H9 (cell line): ENCODE measurements around the gene SPRYD3. TPM values are rescaled to one million over a fixed set of nuclear protein-coding genes. Genes with fewer than 3 reads are reported as not detected.

ENCODE experiments used
- DNase-seq: peaks from one replicate; pipeline ENCODE4 v3.0.0-alpha.2; 2017
- H2AFZ ChIP-seq: one replicate; pipeline ENCODE4 v1.6.1; 2013; ENCODE audit warnings: mild to moderate bottlenecking, low read length, control low read depth, moderate library complexity
- H2AK5ac ChIP-seq: 2 replicates; pipeline ENCODE4 v1.6.1; 2013; ENCODE audit warnings: low read length, control low read depth, mixed read lengths; ENCODE audit not compliant: insufficient read length
- H2BK120ac ChIP-seq: one replicate; pipeline ENCODE4 v1.6.1; 2013; ENCODE audit warnings: low read depth, mild to moderate bottlenecking, low read length, control low read depth, inconsistent platforms; ENCODE audit not compliant: poor library complexity, severe bottlenecking
- H2BK12ac ChIP-seq: 2 replicates; pipeline ENCODE4 v1.6.1; 2013; ENCODE audit warnings: low read length, control low read depth, mixed read lengths, low read depth; ENCODE audit not compliant: insufficient read length
- H2BK15ac ChIP-seq: 2 replicates; pipeline ENCODE4 v1.6.1; 2013; ENCODE audit warnings: low read depth, low read length, control low read depth
- H2BK20ac ChIP-seq: one replicate; pipeline ENCODE4 v1.6.1; 2013; ENCODE audit warnings: low read depth, mild to moderate bottlenecking, low read length, control low read depth, inconsistent platforms; ENCODE audit not compliant: poor library complexity, severe bottlenecking
- H2BK5ac ChIP-seq: 2 replicates; pipeline ENCODE4 v1.6.1; 2013; ENCODE audit warnings: low read length, control low read depth, mixed read lengths; ENCODE audit not compliant: insufficient read length
- H3K14ac ChIP-seq: 2 replicates; pipeline ENCODE4 v1.6.1; 2013; ENCODE audit warnings: low read length, control low read depth; ENCODE audit not compliant: insufficient read depth
- H3K18ac ChIP-seq: 2 replicates; pipeline ENCODE4 v1.6.1; 2013; ENCODE audit warnings: low read depth, mild to moderate bottlenecking, mixed read lengths, low read length, control low read depth; ENCODE audit not compliant: insufficient read length
- H3K23ac ChIP-seq: 2 replicates; pipeline ENCODE4 v1.6.1; 2013; ENCODE audit warnings: low read length, control low read depth, mixed read lengths, low read depth; ENCODE audit not compliant: insufficient read length
- H3K23me2 ChIP-seq: 2 replicates; pipeline ENCODE4 v1.6.1; 2013; ENCODE audit warnings: low read depth, mild to moderate bottlenecking, mixed read lengths, low read length, control low read depth; ENCODE audit not compliant: insufficient read length, poor library complexity, severe bottlenecking
- H3K27ac ChIP-seq: 2 replicates; pipeline ENCODE4 v1.5.1; 2013; ENCODE audit warnings: low read length, control low read depth, mixed read lengths, low read depth; ENCODE audit not compliant: insufficient read length
- H3K27me3 ChIP-seq: 2 replicates; pipeline ENCODE4 v1.6.1; 2013; ENCODE audit warnings: low read length, control low read depth, inconsistent platforms; ENCODE audit not compliant: insufficient read depth
- H3K4ac ChIP-seq: 2 replicates; pipeline ENCODE4 v1.6.1; 2013; ENCODE audit warnings: low read depth, mild to moderate bottlenecking, control low read depth, inconsistent platforms, low read length, moderate library complexity
- H3K4me1 ChIP-seq: 2 replicates; pipeline ENCODE4 v1.6.1; 2013; ENCODE audit warnings: low read length, control low read depth, inconsistent platforms; ENCODE audit not compliant: insufficient read depth
- H3K4me2 ChIP-seq: 2 replicates; pipeline ENCODE4 v1.6.1; 2013; ENCODE audit warnings: low read length, control low read depth, mixed read lengths; ENCODE audit not compliant: insufficient read length, insufficient read depth
- H3K56ac ChIP-seq: 2 replicates; pipeline ENCODE4 v1.6.1; 2013; ENCODE audit warnings: low read depth, mild to moderate bottlenecking, mixed read lengths, low read length, control low read depth; ENCODE audit not compliant: insufficient read length
- H3K79me1 ChIP-seq: 2 replicates; pipeline ENCODE4 v1.6.1; 2013; ENCODE audit warnings: low read depth, mild to moderate bottlenecking, moderate library complexity, low read length, control low read depth, inconsistent platforms; ENCODE audit not compliant: insufficient read depth, poor library complexity, severe bottlenecking
- H3K79me2 ChIP-seq: 2 replicates; pipeline ENCODE4 v1.6.1; 2013; ENCODE audit warnings: low read length, control low read depth, inconsistent platforms; ENCODE audit not compliant: insufficient read depth
- H3K9ac ChIP-seq: 2 replicates; pipeline ENCODE4 v1.6.1; 2013; ENCODE audit warnings: low read length, control low read depth, mixed read lengths; ENCODE audit not compliant: insufficient read length; ENCODE audit errors: extremely low read depth
- H3K9me3 ChIP-seq: one replicate; pipeline ENCODE4 v1.6.1; 2013; ENCODE audit warnings: low read depth, low read length, inconsistent platforms; ENCODE audit not compliant: control insufficient read depth
- H3T11ph ChIP-seq: one replicate; pipeline ENCODE4 v1.6.1; 2013; ENCODE audit warnings: mild to moderate bottlenecking, low read length, control low read depth, inconsistent platforms
- H4K20me1 ChIP-seq: one replicate; pipeline ENCODE4 v1.6.1; 2013; ENCODE audit not compliant: control insufficient read depth, insufficient read length, insufficient read depth
- H4K5ac ChIP-seq: 2 replicates; pipeline ENCODE4 v1.6.1; 2013; ENCODE audit warnings: low read depth, mild to moderate bottlenecking, mixed read lengths, low read length, control low read depth; ENCODE audit not compliant: insufficient read length
- H4K8ac ChIP-seq: replicated peaks from 2 replicates; pipeline ENCODE4 v1.6.1; 2013; ENCODE audit warnings: low read length, control low read depth, mixed read lengths, low read depth; ENCODE audit not compliant: insufficient read length
- H4K91ac ChIP-seq: 2 replicates; pipeline ENCODE4 v1.6.1; 2013; ENCODE audit warnings: low read depth, mild to moderate bottlenecking, moderate library complexity, mixed read lengths, low read length, control low read depth; ENCODE audit not compliant: insufficient read length
- H3K27ac Mint-ChIP-seq, 3 experiments: 2 replicates in 2 of 3; 3 replicates in 1 of 3; pipeline ENCODE4 v1.8.0; 2020 to 2021; ENCODE audit warnings: mixed read lengths in 3 of 3, mild to moderate bottlenecking in 1 of 3, moderate library complexity in 1 of 3
- H3K27me3 Mint-ChIP-seq: 2 replicates; pipeline ENCODE4 v1.8.0; 2021; ENCODE audit warnings: low read depth, mild to moderate bottlenecking, moderate library complexity, mixed read lengths
- H3K36me3 Mint-ChIP-seq, 3 experiments: 2 replicates in 2 of 3; 3 replicates in 1 of 3; pipeline ENCODE4 v1.8.0; 2020 to 2021; ENCODE audit warnings: low read depth in 3 of 3, mixed read lengths in 3 of 3; ENCODE audit not compliant: insufficient read depth in 1 of 3
- H3K4me1 Mint-ChIP-seq, 2 experiments: 2 replicates each; pipeline ENCODE4 v1.8.0; 2020; ENCODE audit warnings: mixed read lengths in 2 of 2
- H3K4me3 Mint-ChIP-seq, 2 experiments: 2 replicates in 1 of 2; 3 replicates in 1 of 2; pipeline ENCODE4 v1.8.0; 2020 to 2021; ENCODE audit warnings: mild to moderate bottlenecking in 2 of 2, mixed read lengths in 2 of 2, moderate library complexity in 1 of 2
- H3K9me3 Mint-ChIP-seq, 2 experiments: 2 replicates in 1 of 2; 3 replicates in 1 of 2; pipeline ENCODE4 v1.8.0; 2020; ENCODE audit warnings: mild to moderate bottlenecking in 2 of 2, mixed read lengths in 2 of 2, moderate library complexity in 1 of 2
- CTCF ChIP-seq: fragments of 200-600 bp; sonication (generic); conservative IDR thresholded peaks from 3 replicates; pipeline ENCODE4 v1.8.0; 2021; ENCODE audit warnings: antibody characterized with exemption, mild to moderate bottlenecking
- WGBS: extraction: QIAGEN DNeasy Blood & Tissue Kit; methylation state at CpG from one replicate; pipeline ENCODE4 v1.1.7; 2013; ENCODE audit warnings: missing lambda C conversion rate, low lambda C conversion rate, mixed read lengths; ENCODE audit not compliant: insufficient read length; ENCODE audit errors: extremely low coverage; 5-methylcytosine and 5-hydroxymethylcytosine counted together
- total RNA-seq: library from RNA; stranded (reverse); gene quantifications from 2 replicates; pipeline ENCODE4 v1.2.1, GENCODE V29; 2021

SPRYD3 gene
- total RNA-seq, 1 experiment from 2014 or later = 6.5 TPM

- Histone ChIP-seq H3K4me2 (no peak overlapping the region), H3K9ac (no peak overlapping the region), H2BK5ac (no peak overlapping the region), H3T11ph (no peak overlapping the region), H3K9me3 (no peaks in the 10 kb centered on the region), H2BK12ac (no peak overlapping the region), H3K79me2 (no peaks in the 10 kb centered on the region), H3K4me1 (peaks cover 3% of the 10 kb centered on the region; the same call in 1 of the 2 replicates), H3K4ac (no peak overlapping the region), H2AK5ac (no peak overlapping the region), H2BK15ac (no peak overlapping the region), H3K56ac (no peak overlapping the region), H4K20me1 (no peaks in the 10 kb centered on the region), H2BK20ac (no peak overlapping the region), H3K18ac (no peak overlapping the region), H3K27me3 (no peaks in the 10 kb centered on the region), H4K5ac (no peak overlapping the region), H3K27ac (no peak overlapping the region), H3K79me1 (no peaks in the 10 kb centered on the region), H2AFZ (no peak overlapping the region), H4K8ac (no peak overlapping the region), H3K23ac (no peak overlapping the region), H3K23me2 (no peaks in the 10 kb centered on the region), H3K14ac (no peak overlapping the region), H2BK120ac (no peak overlapping the region), H4K91ac (no peak overlapping the region)
- no peak overlapping the region for H3K27ac Mint-ChIP-seq
- peaks cover 46% of the 10 kb centered on the region in 2 experiments for H3K4me1 Mint-ChIP-seq
- WGBS = no CpG with 5 or more reads among the region's 12 CpGs
- peak overlapping the region in 1 of 2 experiments; percentile 36; a peak in 1 of 5 replicates for H3K4me3 Mint-ChIP-seq
- H3K9me3 Mint-ChIP-seq = no peaks in the 10 kb centered on the region
- DNase-seq = peak; percentile 29
- peaks cover 10% of the 10 kb centered on the region for H3K27me3 Mint-ChIP-seq
- TF ChIP-seq CTCF = no peak
- peaks cover 14 to 24% (median 22%) of the 10 kb centered on the region in 3 experiments for H3K36me3 Mint-ChIP-seq
Measured at GRCh38 chr12:53069621-53070410, 9.4 kb downstream of the SPRYD3 start.
